SU-DHL-6 (cell line): ENCODE measurements around the gene SALL3.

Experiments
- CTCF ChIP-seq: fragments of 200-600 bp; sonication (generic); IDR thresholded peaks from one replicate; pipeline ENCODE4 v1.5.1; 2017; ENCODE audit warnings: antibody characterized with exemption, mild to moderate bottlenecking, low read length, moderate library complexity; ENCODE audit not compliant: insufficient read depth, poor library complexity, severe bottlenecking
- EZH2phosphoT487 ChIP-seq: fragments of 200-600 bp; sonication (generic), shearing (Covaris generic); conservative IDR thresholded peaks from 2 replicates; pipeline ENCODE4 v1.6.1; 2018; ENCODE audit warnings: mild to moderate bottlenecking, antibody characterized with exemption, low read length, moderate library complexity, mixed read lengths

GRCh38 chr18:78992041-78993011 lies 12.7 kb downstream of the SALL3 start:
- no peak for TF ChIP-seq CTCF
- no peak for TF ChIP-seq EZH2phosphoT487
